Esophagus muscularis mucosa (tissue), 3 donors: ENCODE measurements around the gene ARID5B.

Experiments
- CTCF ChIP-seq, 3 experiments: fragments of 200-600 bp in 2 of 3; fragments of 450-650 bp in 1 of 3; sonication (generic) in 2 of 3; IDR thresholded peaks; one replicate each; pipeline ENCODE4 v1.5.1; 2017 to 2019; ENCODE audit warnings: antibody characterized with exemption in 3 of 3, mild to moderate bottlenecking in 2 of 3, moderate library complexity in 1 of 3
- POLR2A ChIP-seq: fragments of 450-650 bp; IDR thresholded peaks from one replicate; pipeline ENCODE4 v1.6.1; 2017; ENCODE audit warnings: antibody characterized with exemption, moderate library complexity, mild to moderate bottlenecking, low read depth

GRCh38 chr10:62058896-62059216 lies 157.4 kb downstream of the ARID5B start:
- TF ChIP-seq CTCF (IDR thresholded peaks at IDR 0.05) (no peak), POLR2A (no peak)
